ENCODE measurements around the gene GANC.

The GANC gene

DNA sequence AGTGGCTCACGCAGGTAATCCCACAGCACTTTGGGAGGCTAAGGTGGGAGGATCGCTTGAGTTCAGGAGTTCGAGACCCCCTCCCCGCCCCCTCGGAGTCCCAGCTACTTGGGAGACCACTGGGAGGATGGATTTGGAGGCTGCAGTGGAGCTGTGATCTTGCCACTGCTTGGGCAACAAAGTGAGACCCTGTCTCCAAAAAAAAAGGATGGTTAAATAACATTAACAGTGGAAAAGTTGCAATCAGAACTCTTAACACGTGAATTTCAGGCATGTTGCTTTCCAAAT lies 1.6 kb downstream of the GANC start:
- TF ChIP-seq GATA2 (IDR thresholded peaks at IDR 0.05; ENCODE audit: low read depth, low read length) (no peak), GATA3 (IDR thresholded peaks at IDR 0.05; ENCODE audit: low read depth, low read length) (no peak)

DNA sequence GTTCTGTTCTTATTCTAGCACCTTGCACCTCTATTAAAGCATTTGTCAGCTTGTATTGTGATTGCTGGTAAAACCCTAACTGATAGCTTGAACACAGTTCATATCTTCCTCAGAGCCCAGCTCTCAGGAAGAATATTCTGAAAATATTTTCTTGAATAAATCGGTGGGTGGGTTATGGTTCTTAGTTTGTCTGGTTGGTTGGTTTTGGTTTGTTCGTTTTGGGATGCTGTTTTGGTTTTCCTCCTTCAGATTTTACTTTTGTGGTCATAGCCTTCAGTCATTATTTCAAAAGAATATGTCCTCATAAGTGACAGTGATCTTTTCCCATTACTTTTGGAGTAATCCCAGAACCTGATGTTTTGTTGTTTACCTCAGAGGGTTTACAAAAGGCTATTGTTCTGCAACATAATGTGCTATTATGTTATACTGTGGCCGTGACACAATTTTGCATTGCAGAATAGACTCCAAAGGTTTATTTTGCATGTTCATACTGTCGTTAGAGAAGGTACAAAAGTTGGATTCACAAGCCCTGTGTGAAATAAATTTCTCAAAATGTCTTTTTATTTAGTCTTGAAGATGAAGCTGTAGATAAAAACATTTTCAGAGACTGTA lies 2.9 kb downstream of the GANC start:
- no peak for TF ChIP-seq GATA3 (IDR thresholded peaks at IDR 0.05; ENCODE audit: low read depth, low read length)
- TF ChIP-seq GATA2 (IDR thresholded peaks at IDR 0.05; ENCODE audit: low read depth, low read length): no peak

DNA sequence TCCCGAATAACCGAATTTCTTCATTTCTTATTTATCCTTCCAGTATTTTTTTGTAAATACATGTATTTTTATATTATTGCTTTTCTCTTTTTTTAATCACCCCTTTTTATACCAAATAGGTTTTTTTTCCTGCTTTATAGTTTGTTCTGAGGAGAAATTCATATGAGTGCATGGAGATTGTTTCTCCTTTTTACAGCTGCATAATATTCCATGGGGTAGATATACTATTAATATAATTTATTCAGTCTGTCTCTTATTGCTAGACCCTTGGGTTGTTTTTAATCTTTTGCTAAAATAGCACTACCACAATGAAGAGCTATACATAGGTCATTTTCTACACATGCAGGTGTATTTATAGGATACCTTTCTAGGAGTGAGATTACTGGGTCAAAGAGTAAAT lies 3.8 kb downstream of the GANC start:
- TF ChIP-seq GATA3 (IDR thresholded peaks at IDR 0.05; ENCODE audit: low read depth, low read length) (no peak), GATA2 (IDR thresholded peaks at IDR 0.05; ENCODE audit: low read depth, low read length) (no peak)

DNA sequence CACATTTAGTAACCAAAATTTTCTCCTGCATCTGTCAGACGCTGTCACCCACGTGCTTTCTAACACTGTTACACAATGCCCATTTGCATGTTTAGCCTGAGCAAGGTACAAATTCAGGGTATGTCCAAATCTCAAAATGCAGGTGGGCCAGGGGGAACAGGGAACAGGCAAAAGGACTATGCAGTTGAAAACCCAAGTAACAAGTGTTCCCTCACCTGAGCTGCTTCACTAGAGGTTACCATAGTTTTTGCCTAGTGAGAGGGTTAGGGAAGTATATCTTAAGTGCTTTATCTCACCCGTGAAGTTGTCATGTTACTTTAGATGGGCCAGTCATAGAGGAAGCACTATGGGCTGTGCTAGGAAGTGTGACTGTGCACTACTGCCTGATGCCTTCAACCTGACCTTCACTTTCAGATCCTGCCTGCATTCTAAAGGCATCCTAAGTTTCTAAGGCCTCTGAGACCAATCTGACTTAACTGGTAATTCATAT lies 6.3 kb downstream of the GANC start:
- no peak for TF ChIP-seq GATA3 (IDR thresholded peaks at IDR 0.05; ENCODE audit: low read depth, low read length)
- TF ChIP-seq GATA2 (IDR thresholded peaks at IDR 0.05; ENCODE audit: low read depth, low read length): no peak

DNA sequence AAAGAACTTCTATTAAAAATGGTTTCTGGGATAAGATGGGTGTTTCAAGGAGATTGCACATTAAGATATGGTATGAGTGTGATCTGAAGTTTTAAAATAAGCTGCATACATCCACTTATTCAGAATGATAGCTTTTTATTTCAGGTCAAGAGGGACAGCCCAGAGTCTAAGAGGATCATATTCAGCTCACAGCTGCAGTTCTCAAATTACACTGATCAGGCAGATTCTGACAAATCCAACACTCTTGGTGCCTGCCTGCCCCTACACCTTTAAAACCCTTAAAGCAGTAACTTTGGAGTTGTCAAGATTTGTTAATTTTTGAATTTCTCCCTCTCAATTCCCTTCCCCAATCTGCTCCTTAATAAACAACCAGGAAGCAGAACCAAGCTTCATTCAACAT lies 9.3 kb downstream of the GANC start:
- TF ChIP-seq GATA3 (IDR thresholded peaks at IDR 0.05; ENCODE audit: low read depth, low read length): no peak
- no peak for TF ChIP-seq GATA2 (IDR thresholded peaks at IDR 0.05; ENCODE audit: low read depth, low read length)

DNA sequence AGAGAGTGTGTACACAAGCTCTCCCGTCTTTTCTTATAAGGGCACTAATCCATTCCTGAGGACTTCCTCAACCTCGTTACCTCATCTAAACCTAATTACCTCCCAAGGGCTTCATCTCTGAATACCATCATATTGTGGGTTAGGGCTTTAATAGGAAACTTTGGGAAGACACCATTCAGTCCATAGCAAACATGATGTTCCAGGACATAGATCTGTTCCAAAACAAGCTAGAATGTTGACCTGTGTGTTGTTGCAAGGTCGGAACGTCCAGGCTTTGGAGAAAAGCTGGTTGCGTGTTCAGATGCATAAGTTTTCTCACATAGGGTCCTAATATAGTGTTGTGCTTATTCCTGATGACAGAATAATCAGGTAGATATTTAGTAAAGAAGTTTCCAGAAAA lies 9.9 kb downstream of the GANC start:
- TF ChIP-seq GATA2 (IDR thresholded peaks at IDR 0.05; ENCODE audit: low read depth, low read length) (no peak), GATA3 (IDR thresholded peaks at IDR 0.05; ENCODE audit: low read depth, low read length) (no peak)

DNA sequence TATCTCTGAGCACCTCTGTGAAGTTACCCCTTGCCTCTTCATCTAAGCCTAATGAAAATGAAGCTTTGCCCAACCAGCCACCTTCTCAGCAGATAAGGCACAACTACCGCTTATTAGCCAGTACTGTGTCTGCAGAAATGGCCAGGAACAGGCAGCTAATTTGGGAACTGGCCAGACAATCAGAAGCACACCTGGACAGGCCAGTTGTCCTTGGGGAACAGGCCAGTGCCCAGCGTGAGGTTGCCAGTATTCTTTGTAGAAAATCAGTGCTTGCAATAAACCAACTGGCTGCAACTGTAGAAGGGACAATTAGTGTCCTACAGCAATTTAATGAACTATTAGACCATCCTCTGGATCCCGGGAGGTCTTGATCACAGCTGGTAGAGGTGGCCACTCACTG lies 10.7 kb downstream of the GANC start:
- no peak for TF ChIP-seq GATA3 (IDR thresholded peaks at IDR 0.05; ENCODE audit: low read depth, low read length)
- TF ChIP-seq GATA2 (IDR thresholded peaks at IDR 0.05; ENCODE audit: low read depth, low read length): no peak

DNA sequence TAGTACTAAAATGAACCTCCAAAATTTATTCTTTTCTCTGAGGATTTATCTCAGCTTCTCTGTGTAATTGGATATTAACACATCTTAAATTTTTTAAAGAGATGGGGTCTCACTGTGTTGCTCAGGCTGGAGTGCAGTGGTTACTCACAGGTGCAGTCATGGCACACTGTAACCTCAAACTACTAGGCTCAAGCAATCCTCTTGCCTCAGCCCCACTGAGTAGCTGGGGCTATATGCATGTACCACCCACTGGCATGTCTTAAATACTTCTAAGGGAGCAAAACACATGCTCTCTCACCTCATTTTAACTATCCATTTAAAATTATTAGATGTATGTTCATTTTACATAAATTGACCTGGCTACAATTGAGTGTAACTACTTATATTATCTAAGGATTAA lies 11.6 kb downstream of the GANC start:
- TF ChIP-seq GATA3 (IDR thresholded peaks at IDR 0.05; ENCODE audit: low read depth, low read length): no peak
- TF ChIP-seq GATA2 (IDR thresholded peaks at IDR 0.05; ENCODE audit: low read depth, low read length): no peak

DNA sequence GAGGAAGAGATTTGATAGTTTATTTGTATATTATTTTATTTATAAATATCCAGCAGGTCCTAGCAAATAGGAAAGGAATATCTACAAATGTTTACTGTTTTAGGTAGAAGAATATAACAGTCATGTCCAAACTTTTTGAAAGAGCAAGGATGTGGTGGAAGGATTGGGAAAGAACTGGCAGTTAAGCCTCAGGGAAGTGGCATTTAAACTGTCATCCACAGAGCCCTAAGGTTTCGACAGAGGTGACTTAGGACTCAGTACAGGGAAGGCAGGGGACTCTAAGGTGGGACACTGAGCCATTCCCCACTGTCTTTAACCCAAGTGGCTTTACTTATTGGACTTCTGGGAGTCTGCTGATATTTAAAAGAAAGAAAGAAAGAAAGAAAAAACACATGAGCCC lies 12.0 kb downstream of the GANC start:
- no peak for TF ChIP-seq GATA2 (IDR thresholded peaks at IDR 0.05; ENCODE audit: low read depth, low read length)
- no peak for TF ChIP-seq GATA3 (IDR thresholded peaks at IDR 0.05; ENCODE audit: low read depth, low read length)

DNA sequence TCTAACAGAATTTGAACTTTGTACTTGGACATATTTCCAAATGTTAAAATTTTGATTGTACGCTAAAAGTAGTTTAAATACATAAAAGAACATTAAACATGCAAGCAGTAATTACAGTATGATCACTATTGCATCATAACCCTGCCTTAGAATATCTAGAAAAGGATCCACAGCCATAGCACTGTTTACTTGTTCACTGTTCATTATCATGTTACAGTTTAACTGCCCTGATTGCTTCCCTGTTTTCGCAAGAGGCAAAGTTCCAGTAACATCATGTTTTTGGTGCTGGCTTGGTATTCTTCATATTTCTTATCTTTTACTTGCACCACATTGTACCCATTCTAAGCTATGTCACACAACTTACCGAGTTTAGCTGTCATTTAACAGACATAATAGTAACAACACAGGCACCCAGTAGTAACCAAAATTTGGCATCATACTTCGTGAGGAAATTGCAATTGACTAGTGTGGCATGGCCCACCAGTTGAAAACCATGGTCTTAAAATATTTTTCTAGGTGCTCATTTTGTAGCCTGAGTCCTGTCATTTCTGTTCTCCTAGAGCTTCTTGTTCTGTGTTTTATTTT lies 13.5 kb downstream of the GANC start:
- TF ChIP-seq GATA2 (IDR thresholded peaks at IDR 0.05; ENCODE audit: low read depth, low read length) (no peak), GATA3 (IDR thresholded peaks at IDR 0.05; ENCODE audit: low read depth, low read length) (no peak)

DNA sequence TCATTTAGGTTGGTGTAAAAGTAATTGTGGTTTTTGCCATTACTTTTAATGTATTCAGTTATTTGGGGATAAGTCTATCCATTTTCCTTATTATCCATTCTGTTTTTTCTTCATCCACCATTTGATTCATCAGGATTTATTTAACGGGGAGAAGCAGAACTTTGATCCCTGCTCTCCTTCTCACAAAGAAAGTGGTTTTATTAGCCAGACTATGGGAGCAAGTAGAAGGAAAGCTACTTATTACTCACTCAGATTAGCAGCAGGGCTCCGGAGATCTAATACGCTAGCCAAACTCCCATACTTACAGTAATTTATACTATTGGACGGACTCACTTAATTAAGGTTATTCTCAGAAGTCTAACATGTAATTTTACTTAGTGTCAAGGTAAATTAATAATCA lies 14.9 kb downstream of the GANC start:
- TF ChIP-seq GATA2 (IDR thresholded peaks at IDR 0.05; ENCODE audit: low read depth, low read length): no peak
- TF ChIP-seq GATA3 (IDR thresholded peaks at IDR 0.05; ENCODE audit: low read depth, low read length): no peak

DNA sequence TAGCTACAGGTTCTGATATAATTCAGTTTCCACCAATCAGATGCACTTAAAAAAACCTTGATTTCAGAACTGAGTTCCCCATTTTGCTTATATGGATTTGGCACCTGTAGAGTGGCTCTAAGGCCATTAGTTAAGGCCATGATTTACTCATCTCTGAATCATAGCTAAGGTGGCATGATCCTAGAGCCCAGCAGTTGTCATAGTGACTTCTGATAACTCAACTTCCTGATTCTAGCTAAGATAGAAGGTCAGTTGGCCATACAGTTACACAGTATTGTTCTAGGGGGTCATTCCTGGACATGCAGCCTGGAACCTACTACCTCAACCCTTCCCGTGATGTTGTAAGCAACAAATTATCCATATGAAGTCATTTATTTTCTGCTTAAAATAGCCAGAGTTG lies 16.2 kb downstream of the GANC start:
- TF ChIP-seq GATA2 (IDR thresholded peaks at IDR 0.05; ENCODE audit: low read depth, low read length) (no peak), GATA3 (IDR thresholded peaks at IDR 0.05; ENCODE audit: low read depth, low read length) (no peak)

DNA sequence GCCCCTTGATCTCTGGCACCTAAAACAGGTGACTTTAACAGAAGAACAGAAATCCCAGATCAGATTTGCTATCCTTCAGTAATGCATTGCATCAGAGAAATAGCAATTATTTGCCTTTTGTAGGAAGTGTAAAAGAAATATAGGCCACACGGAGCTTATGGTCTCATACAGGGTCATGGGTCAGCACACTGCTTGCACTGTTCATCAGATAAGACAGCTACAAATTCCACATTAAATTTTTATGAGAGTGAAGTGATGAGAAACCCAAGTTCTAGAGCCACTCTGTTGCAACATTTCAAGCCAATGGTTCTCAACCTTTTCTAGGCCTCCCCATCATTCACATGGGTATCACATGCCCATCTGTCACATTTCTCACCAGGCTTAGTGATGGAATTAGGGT lies 33.7 kb downstream of the GANC start:
- TF ChIP-seq GATA3 (IDR thresholded peaks at IDR 0.05; ENCODE audit: low read depth, low read length): no peak

DNA sequence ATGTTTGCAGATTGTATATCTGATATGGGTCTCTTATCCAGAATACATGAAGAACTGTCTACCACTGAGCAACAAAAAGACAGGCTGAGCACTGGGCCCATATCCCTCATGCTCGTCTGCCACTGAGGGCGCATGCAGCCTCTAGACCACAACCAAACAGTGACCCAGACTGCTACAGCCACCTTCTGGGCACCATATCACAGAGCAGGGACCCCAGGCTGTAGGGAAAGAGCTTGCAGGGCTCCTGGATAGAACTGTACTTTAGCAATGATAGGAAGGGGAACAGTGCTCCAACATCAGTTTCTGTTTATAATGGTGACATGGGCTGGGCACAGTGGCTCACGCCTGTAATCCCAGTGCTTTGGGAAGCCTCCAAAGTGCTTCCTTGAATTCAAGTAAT lies 40.5 kb downstream of the GANC start:
- TF ChIP-seq GATA3 (IDR thresholded peaks at IDR 0.05; ENCODE audit: low read depth, low read length) (no peak), GATA2 (IDR thresholded peaks at IDR 0.05; ENCODE audit: low read depth, low read length) (no peak)

DNA sequence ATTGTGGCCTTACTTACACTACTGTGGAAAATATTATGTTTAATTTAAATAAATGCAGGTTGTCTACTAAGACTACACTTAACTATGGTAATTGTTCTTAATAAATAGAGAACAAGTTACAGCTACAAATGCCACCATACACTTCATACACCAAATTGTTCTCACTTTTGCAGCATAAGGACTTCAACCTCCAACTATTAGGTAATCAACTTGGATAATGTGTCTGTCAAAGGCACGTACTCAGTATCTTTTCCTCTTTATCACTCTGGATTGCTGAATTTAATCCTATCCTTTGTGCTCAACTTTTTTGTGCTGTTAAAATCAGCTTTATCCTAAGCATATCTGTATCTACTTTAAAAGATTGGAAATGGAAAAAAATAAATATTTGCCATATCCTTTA lies 41.8 kb downstream of the GANC start:
- no peak for TF ChIP-seq GATA2 (IDR thresholded peaks at IDR 0.05; ENCODE audit: low read depth, low read length)
- TF ChIP-seq GATA3 (IDR thresholded peaks at IDR 0.05; ENCODE audit: low read depth, low read length): no peak

DNA sequence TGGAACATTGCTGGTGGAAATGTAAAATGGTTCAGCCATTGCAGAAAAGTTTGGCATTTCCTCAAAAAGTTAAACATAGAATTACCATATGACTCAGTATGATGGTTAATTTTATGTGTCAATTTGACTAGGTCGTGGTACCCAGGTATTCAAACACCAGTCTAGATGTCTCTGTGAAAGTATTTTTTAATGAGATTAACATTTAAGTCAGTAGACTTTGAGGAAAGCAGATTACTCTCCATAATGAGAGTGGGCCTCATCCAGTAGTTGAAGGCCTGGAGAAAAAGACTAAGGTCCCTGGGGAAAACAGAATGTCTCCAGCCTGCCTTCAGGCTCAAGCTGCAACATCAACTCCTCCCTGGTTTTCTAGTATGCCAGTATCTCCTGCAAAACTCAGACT lies 42.5 kb downstream of the GANC start:
- TF ChIP-seq GATA2 (IDR thresholded peaks at IDR 0.05; ENCODE audit: low read depth, low read length) (no peak), GATA3 (IDR thresholded peaks at IDR 0.05; ENCODE audit: low read depth, low read length) (no peak)
